Transverse colon (tissue), 3 donors: ENCODE data around the gene CCDC51.

Source experiments
- CTCF ChIP-seq, 5 experiments: fragments of 200-600 bp in 3 of 5; fragments of 450-650 bp in 2 of 5; sonication (generic) in 3 of 5; IDR thresholded peaks; 1 replicate in 2 of 5; 2 replicates in 3 of 5; pipeline ENCODE4 v1.5.1; 2016 to 2017; ENCODE audit warnings: antibody characterized with exemption in 5 of 5, inconsistent platforms in 3 of 5, mild to moderate bottlenecking in 2 of 5, moderate library complexity in 1 of 5
- EP300 ChIP-seq: sonication (generic); formaldehyde crosslinking; IDR thresholded peaks from one replicate; pipeline ENCODE4 v1.6.1; 2017; ENCODE audit warnings: antibody characterized with exemption, low read depth
- POLR2A ChIP-seq: fragments of 450-650 bp; IDR thresholded peaks from one replicate; pipeline ENCODE4 v1.6.1; 2016; ENCODE audit warnings: antibody characterized with exemption, mild to moderate bottlenecking, moderate library complexity

GRCh38 chr3:48418140-48418539 is 21.8 kb downstream of the CCDC51 start:
- TF ChIP-seq EP300 (no peak), CTCF (IDR thresholded peaks at IDR 0.05) (no peak), POLR2A (no peak)
